ENCODE results near the gene STAT4. TPM values are rescaled to one million over a fixed set of nuclear protein-coding genes. Genes with fewer than 3 reads are reported as not detected.

STAT4 gene
- total RNA-seq, 2 experiments from 2014 or later: 77.1 to 83.0 TPM

- TF ChIP-seq CTCF (IDR thresholded peaks at IDR 0.05): no peak
- ChIA-PET POLR2A (interaction anchor here (0.7 to 8.7 kb wide), 15 partner anchors 11 to 654 kb away, joined by 3 to 164 read pairs (median 3); partner anchors contain the start of genes GLS, NABP1, STAT1 and STAT4), CTCF (interaction anchor here (1.1 kb wide), 1 partner anchor 39 kb away, joined by 3 read pairs; no protein-coding TSS in a partner anchor)
- Histone ChIP-seq H3K4me3 (ENCODE audit: low read length) (peak overlapping the region; percentile 56), H3K4me1 (ENCODE audit: insufficient read depth, low read length) (peaks cover 48% of the 10 kb centered on the region), H3K27ac (ENCODE audit: low read depth in 1 of 2, low read length in 2 of 2) (peak overlapping the region; percentile 27 to 87), H3K9me3 (ENCODE audit: control insufficient read depth in 1 of 2, insufficient read depth in 1 of 2, low read length in 2 of 2) (no peaks in the 10 kb centered on the region), H3K36me3 (ENCODE audit: insufficient read depth, low read length) (peaks cover 3% of the 10 kb centered on the region), H3K27me3 (ENCODE audit: control insufficient read depth in 1 of 2, insufficient read depth in 2 of 2, low read length in 2 of 2) (no peaks in the 10 kb centered on the region)
- ATAC-seq (ENCODE audit: poor library complexity) (peak; percentile 17), DNase-seq (peak in 4 of 14 experiments; percentile 18 to 75 (median 66))
- intact Hi-C loops (cut with DNase I, micrococcal nuclease): loop anchor here in 1 of 2 experiments (5.0 to 10.0 kb wide), 3 partner anchors 376 to 662 kb away; partner anchors contain the start of genes NAB1 and NEMP2
- H3K27ac Mint-ChIP-seq: no peak overlapping the region
- peaks cover 23% of the 10 kb centered on the region for H3K4me1 Mint-ChIP-seq (ENCODE audit: low read depth)
- no peaks in the 10 kb centered on the region for H3K27me3 Mint-ChIP-seq
- H3K4me3 Mint-ChIP-seq: no peak overlapping the region
- H3K36me3 Mint-ChIP-seq (ENCODE audit: low read depth): peaks cover 3% of the 10 kb centered on the region
- no peaks in the 10 kb centered on the region for H3K9me3 Mint-ChIP-seq
These were observed 127.5 kb downstream of the STAT4 start for GRCh38 chr2:191023235-191023679.

- Histone ChIP-seq H3K9me3 (ENCODE audit: control insufficient read depth in 1 of 2, insufficient read depth in 1 of 2, low read length in 2 of 2) (no peaks in the 10 kb centered on the region), H3K27ac (ENCODE audit: low read depth in 1 of 2, low read length in 2 of 2) (peak overlapping the region; percentile 84 to 87), H3K4me3 (ENCODE audit: low read length) (peak overlapping the region; percentile 82), H3K36me3 (ENCODE audit: insufficient read depth, low read length) (no peaks in the 10 kb centered on the region), H3K4me1 (ENCODE audit: insufficient read depth, low read length) (peaks cover 48% of the 10 kb centered on the region), H3K27me3 (ENCODE audit: control insufficient read depth in 1 of 2, insufficient read depth in 2 of 2, low read length in 2 of 2) (no peaks in the 10 kb centered on the region)
- H3K4me1 Mint-ChIP-seq (ENCODE audit: low read depth): peaks cover 33% of the 10 kb centered on the region
- peaks cover 3% of the 10 kb centered on the region for H3K36me3 Mint-ChIP-seq (ENCODE audit: low read depth)
- ChIA-PET POLR2A (interaction anchor here (0.6 to 3.1 kb wide), 25 partner anchors 7 to 659 kb away, joined by 3 to 45 read pairs (median 6); partner anchors contain the start of genes GLS, NABP1 and STAT4), CTCF (interaction anchor here (1.3 to 1.4 kb wide), 2 partner anchors 8 to 134 kb away, joined by 3 read pairs; no protein-coding TSS in a partner anchor)
- TF ChIP-seq CTCF (IDR thresholded peaks at IDR 0.05): no peak
- intact Hi-C loops (cut with DNase I, micrococcal nuclease): loop anchor here in 1 of 2 experiments (1.0 to 10.0 kb wide), 4 partner anchors 9 to 664 kb away; partner anchors contain the start of genes NAB1 and NEMP2
- no peaks in the 10 kb centered on the region for H3K27me3 Mint-ChIP-seq
- no peak overlapping the region for H3K27ac Mint-ChIP-seq
- no peak overlapping the region for H3K4me3 Mint-ChIP-seq
- no peaks in the 10 kb centered on the region for H3K9me3 Mint-ChIP-seq
- ATAC-seq (ENCODE audit: poor library complexity) (no peak), DNase-seq (peak in 6 of 14 experiments; percentile 25 to 69 (median 40))
These were observed 129.9 kb downstream of the STAT4 start for GRCh38 chr2:191020742-191021381.

- ChIA-PET POLR2A (interaction anchor here (0.5 to 3.1 kb wide), 26 partner anchors 8 to 659 kb away, joined by 3 to 45 read pairs (median 6); partner anchors contain the start of genes GLS, NABP1 and STAT4), CTCF (interaction anchor here (1.3 to 1.4 kb wide), 2 partner anchors 8 to 135 kb away, joined by 3 read pairs; no protein-coding TSS in a partner anchor)
- Histone ChIP-seq H3K27ac (ENCODE audit: low read depth in 1 of 2, low read length in 2 of 2) (peak overlapping the region; percentile 84 to 87), H3K4me1 (ENCODE audit: insufficient read depth, low read length) (peaks cover 54% of the 10 kb centered on the region), H3K4me3 (ENCODE audit: low read length) (peak overlapping the region; percentile 82), H3K36me3 (ENCODE audit: insufficient read depth, low read length) (no peaks in the 10 kb centered on the region), H3K9me3 (ENCODE audit: control insufficient read depth in 1 of 2, insufficient read depth in 1 of 2, low read length in 2 of 2) (no peaks in the 10 kb centered on the region), H3K27me3 (ENCODE audit: control insufficient read depth in 1 of 2, insufficient read depth in 2 of 2, low read length in 2 of 2) (no peaks in the 10 kb centered on the region)
- DNase-seq: peak; percentile 84 to 98 (median 92)
- Mint-ChIP-seq H3K27ac (no peak overlapping the region), H3K4me3 (no peak overlapping the region), H3K4me1 (ENCODE audit: low read depth) (peaks cover 32% of the 10 kb centered on the region), H3K36me3 (ENCODE audit: low read depth) (peaks cover 3% of the 10 kb centered on the region), H3K9me3 (no peaks in the 10 kb centered on the region), H3K27me3 (no peaks in the 10 kb centered on the region)
- TF ChIP-seq CTCF (IDR thresholded peaks at IDR 0.05): no peak
- intact Hi-C loops (cut with DNase I, micrococcal nuclease): loop anchor here in 1 of 2 experiments (1.0 to 10.0 kb wide), 4 partner anchors 8 to 665 kb away; partner anchors contain the start of genes NAB1 and NEMP2
- ATAC-seq (ENCODE audit: poor library complexity): peak; percentile 73
These were observed 130.5 kb downstream of the STAT4 start for GRCh38 chr2:191020221-191020741.

All from CD4-positive, alpha-beta T cell (primary cell).